ENCODE measurements around the gene KAZN.
"Not testable (repeated sequence)": the region's sequence is repeated elsewhere in the genome, so short reads cannot be mapped to it uniquely, and the experiment has no call there.

KAZN gene

GRCh38 chr1:15128520-15129313, 530.2 kb downstream of the KAZN start:
- peak; percentile 76 for DNase-seq

- DNase-seq: no peak
These were observed 531.5 kb downstream of the KAZN start for GRCh38 chr1:15129944-15130343.

GRCh38 chr1:15130607-15131006, 532.1 kb downstream of the KAZN start:
- DNase-seq: no peak

- DNase-seq: no peak
These were observed 534.5 kb downstream of the KAZN start for GRCh38 chr1:15132965-15133364.

- DNase-seq: no peak
These were observed 535.8 kb downstream of the KAZN start for GRCh38 chr1:15134285-15134684.

GRCh38 chr1:15135604-15136003, 537.1 kb downstream of the KAZN start:
- DNase-seq: not testable (repeated sequence)

GRCh38 chr1:15137809-15138208, 539.3 kb downstream of the KAZN start:
- DNase-seq: no peak

GRCh38 chr1:15139654-15140350, 541.3 kb downstream of the KAZN start:
- DNase-seq: no peak

GRCh38 chr1:15141935-15142539, 543.6 kb downstream of the KAZN start:
- DNase-seq: no peak

- DNase-seq: no peak
These were observed 546.8 kb downstream of the KAZN start for GRCh38 chr1:15145327-15145726.

- no peak for DNase-seq
These were observed 547.7 kb downstream of the KAZN start for GRCh38 chr1:15146142-15146680.

GRCh38 chr1:15146971-15147376, 548.5 kb downstream of the KAZN start:
- no peak for DNase-seq

- no peak for DNase-seq
These were observed 549.5 kb downstream of the KAZN start for GRCh38 chr1:15148004-15148403.

- DNase-seq: no peak
These were observed 550.0 kb downstream of the KAZN start for GRCh38 chr1:15148475-15148874.

GRCh38 chr1:15148941-15149340, 550.5 kb downstream of the KAZN start:
- DNase-seq: no peak

- DNase-seq: no peak
These were observed 551.9 kb downstream of the KAZN start for GRCh38 chr1:15150376-15150775.

- DNase-seq: no peak
These were observed 552.9 kb downstream of the KAZN start for GRCh38 chr1:15151377-15151806.

GRCh38 chr1:15151871-15152270, 553.4 kb downstream of the KAZN start:
- no peak for DNase-seq

- DNase-seq: peak; percentile 20
These were observed 554.1 kb downstream of the KAZN start for GRCh38 chr1:15152318-15153183.

- no peak for DNase-seq
These were observed 554.8 kb downstream of the KAZN start, which contains the start of gene TMEM51 for GRCh38 chr1:15153184-15153841. Gene TMEM51 (plus strand): TSS chr1:15153747. CDS start chr1:15215088, 61,341 bp downstream.

GRCh38 chr1:15153842-15154479, 555.5 kb downstream of the KAZN start:
- DNase-seq: peak; percentile 47

All from activated CD4-positive, alpha-beta T cell treated with anti-CD3 and anti-CD28 coated beads, Interleukin-10, Interleukin-2, amounts not matched to agents 100 ng/mL and 50 ng/mL, durations not matched to agents 16 hours and 8 hours (primary cell).